OCI-LY1 (cell line): Measurements from ENCODE around the gene CAMK1G.

Source experiments
- EZH2 ChIP-seq: fragments of 200-600 bp; sonication (generic), shearing (Covaris generic); IDR thresholded peaks from 2 replicates; pipeline ENCODE4 v1.8.0; 2017; ENCODE audit warnings: borderline replicate concordance, mixed run types, mild to moderate bottlenecking, antibody characterized with exemption, low read length, moderate library complexity, mixed read lengths
- TF ChIP-seq, protein P1 (sequence below): fragments of 200-600 bp; sonication (generic), shearing (Covaris generic); IDR thresholded peaks from 2 replicates; pipeline ENCODE4 v1.5.1; 2017; ENCODE audit warnings: mild to moderate bottlenecking, antibody characterized with exemption, low read length, moderate library complexity, mixed read lengths

DNA sequence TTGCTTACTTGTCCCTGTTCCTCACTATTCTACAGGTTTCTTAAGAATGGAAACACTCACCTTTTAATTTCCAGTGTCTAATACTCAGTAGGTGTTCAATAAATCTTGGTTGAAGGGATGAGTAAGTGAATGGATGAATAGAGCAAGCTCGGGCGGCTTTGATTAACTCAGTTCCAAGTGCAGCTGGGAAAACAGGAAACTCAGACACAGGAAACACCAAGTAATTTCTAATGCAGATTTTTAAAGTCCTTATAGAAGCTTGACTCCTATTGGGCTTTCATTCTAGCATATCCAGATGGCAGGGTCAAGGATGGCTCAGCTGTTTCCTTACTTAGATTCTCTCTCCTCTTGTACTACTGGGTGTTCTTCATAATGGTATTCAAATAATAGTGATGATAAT, 14.0 kb downstream of the CAMK1G start:
- TF ChIP-seq, protein P1, sequence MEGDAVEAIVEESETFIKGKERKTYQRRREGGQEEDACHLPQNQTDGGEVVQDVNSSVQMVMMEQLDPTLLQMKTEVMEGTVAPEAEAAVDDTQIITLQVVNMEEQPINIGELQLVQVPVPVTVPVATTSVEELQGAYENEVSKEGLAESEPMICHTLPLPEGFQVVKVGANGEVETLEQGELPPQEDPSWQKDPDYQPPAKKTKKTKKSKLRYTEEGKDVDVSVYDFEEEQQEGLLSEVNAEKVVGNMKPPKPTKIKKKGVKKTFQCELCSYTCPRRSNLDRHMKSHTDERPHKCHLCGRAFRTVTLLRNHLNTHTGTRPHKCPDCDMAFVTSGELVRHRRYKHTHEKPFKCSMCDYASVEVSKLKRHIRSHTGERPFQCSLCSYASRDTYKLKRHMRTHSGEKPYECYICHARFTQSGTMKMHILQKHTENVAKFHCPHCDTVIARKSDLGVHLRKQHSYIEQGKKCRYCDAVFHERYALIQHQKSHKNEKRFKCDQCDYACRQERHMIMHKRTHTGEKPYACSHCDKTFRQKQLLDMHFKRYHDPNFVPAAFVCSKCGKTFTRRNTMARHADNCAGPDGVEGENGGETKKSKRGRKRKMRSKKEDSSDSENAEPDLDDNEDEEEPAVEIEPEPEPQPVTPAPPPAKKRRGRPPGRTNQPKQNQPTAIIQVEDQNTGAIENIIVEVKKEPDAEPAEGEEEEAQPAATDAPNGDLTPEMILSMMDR: no peak
- TF ChIP-seq EZH2: no peak
